Ovary (tissue), 9 donors: ENCODE data around the gene MMP14. TPM values are rescaled to one million over a fixed set of nuclear protein-coding genes. Genes with fewer than 3 reads are reported as not detected.

Source experiments
- DNase-seq, 5 donors: peaks; one replicate each; pipeline ENCODE4 v3.0.0-alpha.2; 2019 to 2020
- H3K27ac ChIP-seq, 2 donors: fragments of 200-600 bp; one replicate each; pipeline versions ENCODE4 v1.5.1 to v1.8.0; 2019 to 2022
- H3K27me3 ChIP-seq: fragments of 200-600 bp; one replicate; pipeline ENCODE4 v1.8.0; 2022
- H3K36me3 ChIP-seq: fragments of 200-600 bp; sonication (generic); one replicate; pipeline ENCODE4 v1.5.1; 2019
- H3K4me1 ChIP-seq: one replicate; pipeline ENCODE4 v1.8.1; 2013; ENCODE audit warnings: mild to moderate bottlenecking, moderate library complexity; ENCODE audit not compliant: insufficient read depth
- H3K4me3 ChIP-seq: fragments of 200-600 bp; sonication (generic); one replicate; pipeline ENCODE4 v1.5.1; 2017
- H3K9me3 ChIP-seq, 2 donors: fragments of 200-600 bp in 1 of 2; sonication (generic) in 1 of 2; one replicate each; pipeline versions ENCODE4 v1.5.1 to v1.8.1; 2013 to 2019; ENCODE audit warnings: mild to moderate bottlenecking in 1 of 2, moderate library complexity in 1 of 2
- EP300 ChIP-seq: sonication (generic); formaldehyde crosslinking; IDR thresholded peaks from one replicate; pipeline ENCODE4 v1.6.1; 2017; ENCODE audit warnings: antibody characterized with exemption
- POLR2A ChIP-seq: fragments of 450-650 bp; IDR thresholded peaks from one replicate; pipeline ENCODE4 v1.6.1; 2017; ENCODE audit warnings: antibody characterized with exemption, mild to moderate bottlenecking, moderate library complexity
- WGBS, 3 donors: extraction: QIAGEN DNeasy Blood & Tissue Kit in 1 of 3; methylation state at CpG; one replicate each; pipeline versions ENCODE4 v1.1.5 to v1.1.7; 2013 to 2017; 5-methylcytosine and 5-hydroxymethylcytosine counted together
- intact Hi-C, 4 donors: fragments of 100-400 bp; cut with DNase I; formaldehyde crosslinking; loops; one replicate each; pipeline versions ENCODE4 v1.11.0 to v1.15.1; 2022 to 2023
- polyA plus RNA-seq, 2 donors: library from polyadenylated mRNA; stranded (reverse); fragments of 200-250 nt in 1 of 2; fragments of 350-450 nt in 1 of 2; fragmentation: Illumina TruSeq in 1 of 2; extraction: RNeasy Lipid Tissue Mini Kit (QIAGEN cat#74804) in 1 of 2; gene quantifications; one replicate each; pipeline ENCODE4 v1.2.3, GENCODE V29; 2013 to 2014
- total RNA-seq, 7 donors: library from RNA; depleted of rRNA in 2 of 7; stranded (reverse); fragments of >200 nt in 2 of 7; fragmentation: NEBNext Ultra II Directional in 3 of 7; extraction: Animal tissue kit (Norgen Biotek cat#: 25700) in 3 of 7; gene quantifications; one replicate each; pipeline versions ENCODE4 v1.1.0 to v1.2.4, GENCODE V29; 2016 to 2023
- TF ChIP-seq, protein P1 (sequence below), 3 donors: fragments of 450-650 bp in 2 of 3; fragments of 200-600 bp in 1 of 3; IDR thresholded peaks; one replicate each; pipeline versions ENCODE4 v1.5.1 to v1.8.0; 2016 to 2022; ENCODE audit warnings: antibody characterized with exemption in 3 of 3, mild to moderate bottlenecking in 1 of 3
- donor health status: DM: no; HTN: no; CAD: no; lungs with moderate emphysema.
- donor health status: DM: no; HTN: no; CAD: no.
- donor health status: Bipolar disorder and iron deficiency.
- donor health status: DM: yes; HTN: yes; CAD: no.
- donor health status: DM: no; HTN: no; CAD: no.
- donor health status: DM: yes; HTN: yes; CAD: no.

Gene MMP14
- total and polyA plus RNA-seq, 9 donors = 70.0 to 267 (median 156) TPM

DNA sequence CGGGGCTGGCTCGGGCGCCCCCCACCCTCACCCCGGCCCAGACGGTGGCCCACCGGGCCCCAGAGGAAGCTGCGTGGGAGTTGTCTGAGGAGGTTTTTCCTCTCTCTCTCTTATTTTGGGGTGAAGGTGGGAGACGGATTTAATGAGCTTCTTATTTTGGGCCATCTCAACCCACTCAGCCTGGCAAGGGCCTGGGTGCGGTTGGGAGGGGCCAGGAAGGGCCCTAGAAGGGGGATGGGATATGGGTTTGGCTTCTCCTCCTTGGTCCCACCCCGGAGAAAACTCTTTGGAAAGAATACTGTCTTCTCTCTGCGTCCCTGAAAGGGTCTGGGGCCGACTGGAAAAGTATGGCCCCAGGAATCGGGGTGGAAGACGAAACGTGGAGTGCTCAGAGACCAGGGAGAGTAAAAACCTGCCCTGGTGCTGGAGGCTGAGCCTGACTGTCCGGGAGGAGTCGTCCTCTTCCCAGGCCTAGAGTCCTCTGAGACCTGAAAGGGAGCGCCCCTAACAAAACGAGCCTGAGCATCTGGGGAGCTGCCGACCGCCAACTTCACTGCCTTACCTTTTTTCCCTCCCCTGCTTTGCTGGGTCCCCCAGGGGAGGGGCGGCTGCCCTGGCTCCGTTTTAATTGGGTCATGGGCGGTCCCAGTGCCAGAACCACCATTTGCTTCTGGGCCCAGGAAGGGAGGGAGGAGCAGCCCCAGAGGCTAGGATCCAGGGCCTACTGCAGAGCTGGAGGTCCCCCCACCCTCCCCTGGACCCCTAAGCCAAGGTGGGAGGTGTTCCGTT lies 1.6 kb downstream of the MMP14 start:
- TF ChIP-seq EP300 (no peak), POLR2A (peak; percentile 54)
- Histone ChIP-seq H3K27ac (peak overlapping the region; percentile 74 to 96), H3K4me1 (peaks cover 10% of the 10 kb centered on the region), H3K9me3 (no peaks in the 10 kb centered on the region), H3K4me3 (peak overlapping the region; percentile 96), H3K36me3 (no peaks in the 10 kb centered on the region), H3K27me3 (no peaks in the 10 kb centered on the region)
- 1 to 5% (median 3%) methylated on average over 25 of the region's 25 CpGs for WGBS, 3 donors
- peak; percentile 76 to 83 (median 79) for DNase-seq
- intact Hi-C loops = loop anchor here in 3 of 4 donors (2.0 to 10.0 kb wide), 2 partner anchors 15 to 253 kb away; partner anchors contain the start of gene DAD1 (in 1 of the 3)

DNA sequence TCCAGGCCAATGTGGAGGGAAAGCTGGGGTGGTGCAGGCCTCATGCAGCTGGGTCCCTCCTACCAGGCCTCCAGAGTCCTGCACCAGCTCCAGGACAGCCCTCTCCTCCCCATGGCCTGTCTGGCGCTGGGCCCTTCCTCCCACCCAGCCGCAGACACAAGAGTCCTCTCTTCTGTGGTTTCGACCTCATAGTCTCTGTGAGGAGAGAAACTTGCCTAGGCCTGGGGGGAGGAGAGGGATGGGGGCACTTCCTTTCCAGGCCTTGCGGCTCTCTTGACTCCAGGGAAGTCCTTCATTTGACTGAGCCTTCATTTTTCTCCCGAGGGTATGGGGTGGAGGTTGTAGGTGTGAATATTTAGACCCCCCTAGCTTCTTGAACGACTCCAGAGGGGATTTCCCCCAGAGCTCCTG lies 2.3 kb downstream of the MMP14 start:
- H3K36me3 ChIP-seq = no peaks in the 10 kb centered on the region
- intact Hi-C loops = loop anchor here in 1 of 4 donors (10.0 kb wide), 1 partner anchor 254 kb away; the partner anchor contains the start of gene DAD1
- H3K9me3 ChIP-seq = no peaks in the 10 kb centered on the region
- TF ChIP-seq POLR2A (no peak), EP300 (no peak)
- TF ChIP-seq, protein P1, sequence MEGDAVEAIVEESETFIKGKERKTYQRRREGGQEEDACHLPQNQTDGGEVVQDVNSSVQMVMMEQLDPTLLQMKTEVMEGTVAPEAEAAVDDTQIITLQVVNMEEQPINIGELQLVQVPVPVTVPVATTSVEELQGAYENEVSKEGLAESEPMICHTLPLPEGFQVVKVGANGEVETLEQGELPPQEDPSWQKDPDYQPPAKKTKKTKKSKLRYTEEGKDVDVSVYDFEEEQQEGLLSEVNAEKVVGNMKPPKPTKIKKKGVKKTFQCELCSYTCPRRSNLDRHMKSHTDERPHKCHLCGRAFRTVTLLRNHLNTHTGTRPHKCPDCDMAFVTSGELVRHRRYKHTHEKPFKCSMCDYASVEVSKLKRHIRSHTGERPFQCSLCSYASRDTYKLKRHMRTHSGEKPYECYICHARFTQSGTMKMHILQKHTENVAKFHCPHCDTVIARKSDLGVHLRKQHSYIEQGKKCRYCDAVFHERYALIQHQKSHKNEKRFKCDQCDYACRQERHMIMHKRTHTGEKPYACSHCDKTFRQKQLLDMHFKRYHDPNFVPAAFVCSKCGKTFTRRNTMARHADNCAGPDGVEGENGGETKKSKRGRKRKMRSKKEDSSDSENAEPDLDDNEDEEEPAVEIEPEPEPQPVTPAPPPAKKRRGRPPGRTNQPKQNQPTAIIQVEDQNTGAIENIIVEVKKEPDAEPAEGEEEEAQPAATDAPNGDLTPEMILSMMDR (IDR thresholded peaks at IDR 0.05) = no peak
- peak overlapping the region; percentile 96 for H3K4me3 ChIP-seq
- DNase-seq = peak in 2 of 5 donors; percentile 57 to 59
- WGBS, 3 donors = 4 to 5% (median 4%) methylated on average over 6 of the region's 6 CpGs
- H3K4me1 ChIP-seq = peaks cover 10% of the 10 kb centered on the region
- peak overlapping the region; percentile 74 to 96 for H3K27ac ChIP-seq
- no peaks in the 10 kb centered on the region for H3K27me3 ChIP-seq

DNA sequence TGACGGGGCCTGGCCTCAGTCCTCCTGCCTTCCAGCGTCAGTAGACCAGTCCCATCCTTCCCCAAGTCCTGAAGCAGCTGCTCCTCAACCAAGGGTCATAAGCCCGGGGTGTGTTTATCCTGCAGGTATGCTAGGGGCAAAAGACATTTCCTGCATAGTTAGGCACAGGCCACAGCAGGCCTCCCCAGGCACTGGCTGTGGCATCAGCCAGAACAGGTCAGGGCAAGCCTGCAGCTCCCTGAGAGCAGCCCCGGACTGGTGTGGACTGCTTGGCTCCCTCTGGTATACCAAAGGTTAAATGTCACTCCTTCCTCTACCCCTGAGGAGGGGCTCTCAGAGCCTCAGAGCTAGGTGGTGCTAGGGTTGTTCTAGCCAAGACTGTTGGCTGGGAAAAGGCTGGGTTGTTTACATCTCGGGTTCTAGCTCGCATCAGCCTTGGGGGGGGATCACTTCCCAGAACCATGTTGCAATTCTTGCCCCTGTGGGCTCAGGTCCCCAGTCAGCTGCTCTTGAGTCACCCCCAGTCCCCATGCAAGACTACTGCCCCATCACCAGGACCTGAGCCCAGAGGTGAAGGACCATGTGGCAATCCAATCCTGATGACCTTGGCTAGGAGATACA lies 2.9 kb downstream of the MMP14 start:
- Histone ChIP-seq H3K4me3 (peak overlapping the region; percentile 96), H3K4me1 (peaks cover 10% of the 10 kb centered on the region), H3K9me3 (no peaks in the 10 kb centered on the region), H3K27ac (peak overlapping the region; percentile 74 to 96), H3K27me3 (no peaks in the 10 kb centered on the region), H3K36me3 (no peaks in the 10 kb centered on the region)
- 24 to 28% (median 26%) methylated on average over 6 of the region's 6 CpGs for WGBS, 3 donors
- no peak for TF ChIP-seq POLR2A
- TF ChIP-seq EP300 = peak; percentile 11
- intact Hi-C loops = loop anchor here in 1 of 4 donors (10.0 kb wide), 1 partner anchor 254 kb away; the partner anchor contains the start of gene DAD1
- peak in 2 of 5 donors; percentile 39 to 55 for DNase-seq

DNA sequence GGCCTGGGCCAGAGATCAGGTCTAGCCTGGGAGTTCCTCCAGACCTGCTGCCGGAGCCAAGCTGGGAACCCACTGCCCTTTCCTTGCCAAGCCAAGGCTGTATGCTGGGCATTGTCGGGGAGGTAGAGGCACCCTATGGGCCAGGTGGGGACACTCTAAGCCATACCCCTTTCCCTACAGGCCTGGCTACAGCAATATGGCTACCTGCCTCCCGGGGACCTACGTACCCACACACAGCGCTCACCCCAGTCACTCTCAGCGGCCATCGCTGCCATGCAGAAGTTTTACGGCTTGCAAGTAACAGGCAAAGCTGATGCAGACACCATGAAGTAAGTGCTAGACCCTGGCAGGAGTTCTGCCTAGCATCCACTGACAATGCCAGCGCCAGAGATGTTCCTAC lies 4.9 kb downstream of the MMP14 start:
- peaks cover 16% of the 10 kb centered on the region for H3K4me1 ChIP-seq
- H3K27me3 ChIP-seq = no peaks in the 10 kb centered on the region
- H3K36me3 ChIP-seq = no peaks in the 10 kb centered on the region
- no peak overlapping the region for H3K4me3 ChIP-seq
- peak in 1 of 5 donors; percentile 28 for DNase-seq
- no peak overlapping the region for H3K27ac ChIP-seq
- WGBS, 3 donors = 87 to 93% (median 93%) methylated on average over 9 of the region's 9 CpGs
- intact Hi-C loops = loop anchor here in 1 of 4 donors (10.0 kb wide), 1 partner anchor 277 kb away; no protein-coding TSS in a partner anchor
- TF ChIP-seq POLR2A = no peak
- TF ChIP-seq EP300 = no peak
- TF ChIP-seq, protein P1 (IDR thresholded peaks at IDR 0.05) = no peak
- H3K9me3 ChIP-seq = no peaks in the 10 kb centered on the region

DNA sequence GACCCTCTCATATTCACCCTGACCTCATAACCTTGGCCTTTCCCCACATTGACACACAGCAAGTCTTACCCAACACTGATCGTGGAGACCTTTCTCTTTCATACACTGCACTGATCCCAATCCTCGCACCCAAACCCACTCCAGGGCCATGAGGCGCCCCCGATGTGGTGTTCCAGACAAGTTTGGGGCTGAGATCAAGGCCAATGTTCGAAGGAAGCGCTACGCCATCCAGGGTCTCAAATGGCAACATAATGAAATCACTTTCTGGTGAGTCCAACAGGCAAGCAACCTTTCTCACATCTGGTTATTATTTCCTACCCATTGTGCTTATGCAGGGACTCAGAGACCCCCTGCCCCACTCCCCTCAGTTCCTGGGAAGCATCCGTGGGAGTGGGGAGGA lies 5.4 kb downstream of the MMP14 start:
- H3K4me1 ChIP-seq = peaks cover 21% of the 10 kb centered on the region
- no peaks in the 10 kb centered on the region for H3K36me3 ChIP-seq
- no peak overlapping the region for H3K4me3 ChIP-seq
- H3K27me3 ChIP-seq = no peaks in the 10 kb centered on the region
- intact Hi-C loops = loop anchor here in 1 of 4 donors (10.0 kb wide), 1 partner anchor 277 kb away; no protein-coding TSS in a partner anchor
- TF ChIP-seq EP300 = no peak
- TF ChIP-seq, protein P1 (IDR thresholded peaks at IDR 0.05) = no peak
- no peak for TF ChIP-seq POLR2A
- no peak overlapping the region for H3K27ac ChIP-seq
- DNase-seq = peak in 1 of 5 donors; percentile 14
- WGBS, 3 donors = 77 to 87% (median 85%) methylated on average over 8 of the region's 8 CpGs
- H3K9me3 ChIP-seq = no peaks in the 10 kb centered on the region
